H1 (cell line): Measurements from ENCODE around the gene PVALB. TPM values are rescaled to one million over a fixed set of nuclear protein-coding genes. Genes with fewer than 3 reads are reported as not detected.

Source experiments
- CTCF ChIA-PET: fragments of 300-600 bp; sonication (Branson Sonifier 250); formaldehyde crosslinking; loops from one replicate; lab custom pipeline; 2021; ENCODE audit not compliant: partially characterized antibody; lab: Charles Lee
- POLR2A ChIA-PET: fragments of 300-600 bp; sonication (Branson Sonifier 250); formaldehyde crosslinking; loops from one replicate; lab custom pipeline; 2021; ENCODE audit warnings: inconsistent platforms; ENCODE audit not compliant: partially characterized antibody; lab: Charles Lee
- DNase-seq, 2 experiments: peaks; one replicate each; pipeline versions ENCODE4 v3.0.0 to v3.0.0-alpha.2; 2010 to 2022; ENCODE audit warnings: low spot score in 2 of 2, low read depth in 1 of 2, mixed read lengths in 1 of 2
- FAIRE-seq: peaks from 2 replicates; lab custom pipeline; 2011; peaks lifted over from hg19 to GRCh38; lab: Jason Lieb, UNC
- H2AFZ ChIP-seq: 2 replicates; pipeline ENCODE4 v1.8.1; 2012; ENCODE audit warnings: low read length, inconsistent platforms
- H2AK5ac ChIP-seq: 2 replicates; pipeline ENCODE4 v1.6.1; 2013; ENCODE audit warnings: low read depth, low read length
- H2BK120ac ChIP-seq: replicated peaks from 2 replicates; pipeline ENCODE3; 2013; ENCODE audit warnings: low read depth, low read length, inconsistent platforms
- H2BK12ac ChIP-seq: 2 replicates; pipeline ENCODE4 v1.6.1; 2013; ENCODE audit warnings: low read depth, low read length
- H2BK15ac ChIP-seq: 2 replicates; pipeline ENCODE4 v1.6.1; 2013; ENCODE audit warnings: low read length
- H2BK20ac ChIP-seq: 2 replicates; pipeline ENCODE4 v1.6.1; 2013; ENCODE audit warnings: low read length
- H2BK5ac ChIP-seq: 2 replicates; pipeline ENCODE4 v1.6.1; 2013; ENCODE audit warnings: low read depth, low read length
- H3K14ac ChIP-seq: 2 replicates; pipeline ENCODE4 v1.6.1; 2013; ENCODE audit warnings: inconsistent platforms; ENCODE audit not compliant: insufficient read length
- H3K18ac ChIP-seq: 2 replicates; pipeline ENCODE4 v1.6.1; 2013; ENCODE audit warnings: low read length; ENCODE audit errors: extremely low read depth
- H3K23ac ChIP-seq: 2 replicates; pipeline ENCODE4 v1.6.1; 2013; ENCODE audit warnings: inconsistent platforms; ENCODE audit not compliant: insufficient read length
- H3K23me2 ChIP-seq: 2 replicates; pipeline ENCODE4 v1.6.1; 2013; ENCODE audit warnings: low read depth, low read length
- H3K27ac ChIP-seq: 2 replicates; pipeline ENCODE4 v1.6.1; 2011; ENCODE audit warnings: low read depth, low read length, inconsistent platforms
- H3K27me3 ChIP-seq, 4 experiments: replicated peaks in 1 of 4; 1 replicate in 1 of 4; 2 replicates in 3 of 4; pipeline versions ENCODE4 v1.6.1 to v1.8.1; 2011 to 2013; ENCODE audit warnings: low read length in 3 of 4, mild to moderate bottlenecking in 3 of 4, inconsistent platforms in 2 of 4, mixed read lengths in 2 of 4, moderate library complexity in 1 of 4; ENCODE audit not compliant: control insufficient read depth in 3 of 4, insufficient read depth in 3 of 4; ENCODE audit errors: extremely low read depth in 1 of 4
- H3K36me3 ChIP-seq, 4 experiments: 2 replicates each; pipeline versions ENCODE4 v1.6.1 to v1.8.1; 2011 to 2013; ENCODE audit warnings: mild to moderate bottlenecking in 4 of 4, low read length in 3 of 4, moderate library complexity in 2 of 4, control low read depth in 1 of 4, inconsistent platforms in 1 of 4; ENCODE audit not compliant: insufficient read depth in 4 of 4, control insufficient read depth in 2 of 4
- H3K4ac ChIP-seq: replicated peaks from 2 replicates; pipeline ENCODE3; 2013; ENCODE audit warnings: low read length, low read depth, mixed read lengths, inconsistent platforms; ENCODE audit not compliant: insufficient read length
- H3K4me1 ChIP-seq, 4 experiments: replicated peaks in 1 of 4; 1 replicate in 1 of 4; 2 replicates in 3 of 4; pipeline versions ENCODE4 v1.6.1 to v1.8.1; 2011 to 2013; ENCODE audit warnings: low read length in 3 of 4, inconsistent platforms in 2 of 4, mixed read lengths in 1 of 4; ENCODE audit not compliant: insufficient read depth in 4 of 4, control insufficient read depth in 3 of 4
- H3K4me2 ChIP-seq, 2 experiments: 2 replicates each; pipeline versions ENCODE4 v1.6.1 to v1.8.1; 2011 to 2013; ENCODE audit warnings: low read depth in 2 of 2, low read length in 2 of 2, control low read depth in 1 of 2, inconsistent platforms in 1 of 2, mild to moderate bottlenecking in 1 of 2; ENCODE audit not compliant: insufficient read depth in 1 of 2
- H3K4me3 ChIP-seq, 4 experiments: fragments of 200-600, 300-600 bp in 1 of 4; sonication (generic), shearing (Covaris generic), sonication (Bioruptor Twin) in 1 of 4; 2 replicates each; pipeline versions ENCODE4 v1.5.1 to v1.8.1; 2011 to 2016; ENCODE audit warnings: low read length in 4 of 4, low read depth in 3 of 4, control low read depth in 2 of 4, inconsistent platforms in 2 of 4, mild to moderate bottlenecking in 2 of 4, mixed read lengths in 1 of 4, moderate library complexity in 1 of 4; ENCODE audit not compliant: insufficient read depth in 2 of 4; ENCODE audit errors: extremely low read depth in 1 of 4
- H3K56ac ChIP-seq: replicated peaks from 2 replicates; pipeline ENCODE3; 2013; ENCODE audit warnings: low read depth, mild to moderate bottlenecking, mixed read lengths, low read length, inconsistent platforms; ENCODE audit not compliant: insufficient read length
- H3K79me1 ChIP-seq: 2 replicates; pipeline ENCODE4 v1.6.1; 2013; ENCODE audit warnings: low read depth, low read length, control low read depth
- H3K79me2 ChIP-seq, 2 experiments: 2 replicates each; pipeline versions ENCODE4 v1.6.1 to v1.8.1; 2012 to 2013; ENCODE audit warnings: low read length in 2 of 2, mild to moderate bottlenecking in 2 of 2, inconsistent platforms in 1 of 2; ENCODE audit not compliant: insufficient read depth in 2 of 2, control insufficient read depth in 1 of 2
- H3K9ac ChIP-seq, 4 experiments: replicated peaks in 1 of 4; 1 replicate in 1 of 4; 2 replicates in 3 of 4; pipeline versions ENCODE4 v1.6.1 to v1.8.1; 2011 to 2013; ENCODE audit warnings: low read depth in 3 of 4, low read length in 3 of 4, control low read depth in 2 of 4, mild to moderate bottlenecking in 2 of 4, moderate library complexity in 2 of 4, inconsistent platforms in 1 of 4; ENCODE audit errors: extremely low read depth in 1 of 4
- H3K9me3 ChIP-seq, 2 experiments: 2 replicates each; pipeline versions ENCODE4 v1.6.1 to v1.8.1; 2012 to 2013; ENCODE audit warnings: mild to moderate bottlenecking in 2 of 2, moderate library complexity in 2 of 2, control low read depth in 1 of 2, inconsistent platforms in 1 of 2, low read depth in 1 of 2, low read length in 1 of 2, mixed read lengths in 1 of 2; ENCODE audit not compliant: insufficient read depth in 2 of 2
- H4K20me1 ChIP-seq, 2 experiments: replicated peaks in 1 of 2; 2 replicates each; pipeline versions ENCODE3 to v1.8.1; 2011 to 2013; ENCODE audit warnings: inconsistent platforms in 2 of 2, low read length in 2 of 2, mild to moderate bottlenecking in 1 of 2; ENCODE audit not compliant: insufficient read depth in 2 of 2, control insufficient read depth in 1 of 2
- H4K5ac ChIP-seq: 2 replicates; pipeline ENCODE4 v1.6.1; 2013; ENCODE audit warnings: low read length, low read depth, mixed read lengths, inconsistent platforms; ENCODE audit not compliant: insufficient read length
- H4K8ac ChIP-seq: 2 replicates; pipeline ENCODE4 v1.8.0; 2013; ENCODE audit warnings: mild to moderate bottlenecking, moderate library complexity, low read length, inconsistent platforms; ENCODE audit not compliant: insufficient read depth; ENCODE audit errors: extremely low read depth
- H4K91ac ChIP-seq: replicated peaks from 2 replicates; pipeline ENCODE3; 2013; ENCODE audit warnings: low read length, mixed read lengths, inconsistent platforms; ENCODE audit not compliant: insufficient read length
- ATF3 ChIP-seq: IDR thresholded peaks from 2 replicates; pipeline ENCODE4 v1.6.1; 2011; ENCODE audit warnings: low read depth, mild to moderate bottlenecking, low read length; ENCODE audit not compliant: insufficient read depth
- JUN ChIP-seq: IDR thresholded peaks from 2 replicates; pipeline ENCODE4 v1.6.1; 2011; ENCODE audit warnings: low read depth, mild to moderate bottlenecking, improper control_type of control experiment, low read length
- MAFK ChIP-seq: IDR thresholded peaks from 2 replicates; pipeline ENCODE4 v1.6.1; 2012; ENCODE audit warnings: low read depth, mild to moderate bottlenecking, improper control_type of control experiment, low read length
- POLR2A ChIP-seq, 2 experiments: IDR thresholded peaks; 1 replicate in 1 of 2; 2 replicates in 1 of 2; pipeline ENCODE4 v1.6.1; 2011; ENCODE audit warnings: low read depth in 2 of 2, low read length in 2 of 2, mild to moderate bottlenecking in 2 of 2; ENCODE audit errors: control extremely low read depth in 1 of 2
- RNF2 ChIP-seq: fragments of 200-900, 300-1000 bp; sonication (generic); IDR thresholded peaks from 2 replicates; pipeline ENCODE4 v1.7.1; 2016; ENCODE audit warnings: borderline replicate concordance, low read depth, mild to moderate bottlenecking, antibody characterized with exemption, low read length; ENCODE audit not compliant: poor library complexity, severe bottlenecking; ENCODE audit errors: missing control alignments
- SAP30 ChIP-seq: fragments of 300-600 bp; sonication (generic); IDR thresholded peaks from 2 replicates; pipeline ENCODE4 v1.7.1; 2012; ENCODE audit warnings: low read length, moderate library complexity, mild to moderate bottlenecking, inconsistent platforms; ENCODE audit not compliant: insufficient read depth, insufficient replicate concordance
- SIRT6 ChIP-seq: IDR thresholded peaks from one replicate; pipeline ENCODE4 v1.7.1; 2012; ENCODE audit warnings: low read length, inconsistent platforms
- SIX5 ChIP-seq: IDR thresholded peaks from 2 replicates; pipeline ENCODE4 v1.6.1; 2011; ENCODE audit warnings: mild to moderate bottlenecking, low read depth, low read length
- TAF7 ChIP-seq: optimal IDR thresholded peaks from 2 replicates; pipeline ENCODE3; 2011; ENCODE audit warnings: low read depth, mild to moderate bottlenecking, inconsistent platforms, low read length, moderate library complexity, borderline replicate concordance
- TCF12 ChIP-seq: IDR thresholded peaks from 2 replicates; pipeline ENCODE4 v1.6.1; 2011; ENCODE audit warnings: low read depth, mild to moderate bottlenecking, low read length
- YY1 ChIP-seq: IDR thresholded peaks from 2 replicates; pipeline ENCODE4 v1.6.1; 2011; ENCODE audit warnings: low read depth, mild to moderate bottlenecking, low read length
- ZNF274 ChIP-seq: IDR thresholded peaks from 2 replicates; pipeline ENCODE4 v1.7.0; 2012; ENCODE audit warnings: low read length, borderline replicate concordance; ENCODE audit errors: extremely low read depth
- WGBS, 2 experiments: shearing (Covaris generic) in 1 of 2; methylation state at CpG; one replicate each; pipeline versions ENCODE4 v1.1.6 to v1.1.7; 2013 to 2015; ENCODE audit warnings: low lambda C conversion rate in 2 of 2, mixed read lengths in 2 of 2, inconsistent platforms in 1 of 2, low coverage in 1 of 2, missing lambda C conversion rate in 1 of 2; ENCODE audit not compliant: insufficient replicate concordance in 2 of 2, insufficient coverage in 1 of 2, insufficient read length in 1 of 2; ENCODE audit errors: extremely low coverage in 1 of 2, missing lambda C conversion rate in 1 of 2; 5-methylcytosine and 5-hydroxymethylcytosine counted together
- polyA plus RNA-seq, 7 experiments: library from polyadenylated mRNA; depleted of rRNA in 3 of 7; stranded (reverse) in 5 of 7; unstranded in 2 of 7; fragments of >200 nt in 5 of 7; fragments of 200-250 nt in 2 of 7; gene quantifications; 1 replicate in 5 of 7; 2 replicates in 1 of 7; 4 replicates in 1 of 7; pipeline versions ENCODE4 v1.2.1 to v1.2.3, GENCODE V29; 2011 to 2013; ENCODE audit warnings: missing spikeins in 2 of 7, mixed read lengths in 2 of 7
- total RNA-seq: library from RNA; stranded (reverse); fragmentation: NEBNext Ultra II Directional; extraction: Animal tissue kit (Norgen Biotek cat#: 25700); gene quantifications from 2 replicates; pipeline ENCODE4 v1.2.1, GENCODE V29; 2021

The PVALB gene
- total and polyA plus RNA-seq, 2 of the 8 experiments (the other 6 are each of a cell fraction or from before 2014, with no cell fraction given), result 1.7 to 5.4 TPM

GRCh38 chr22:36767035-36767775, 49.6 kb downstream of the PVALB start:
- Histone ChIP-seq H4K8ac (no peak overlapping the region), H3K14ac (no peak overlapping the region), H3K79me2 (no peaks in the 10 kb centered on the region), H3K56ac (no peak overlapping the region), H4K20me1 (peaks cover 3 to 4% of the 10 kb centered on the region in 2 experiments), H3K79me1 (no peaks in the 10 kb centered on the region), H2BK120ac (no peak overlapping the region), H3K9me3 (no peaks in the 10 kb centered on the region), H3K18ac (no peak overlapping the region), H2BK15ac (no peak overlapping the region), H4K91ac (no peak overlapping the region), H2BK20ac (no peak overlapping the region), H3K27me3 (no peaks in the 10 kb centered on the region), H3K9ac (no peak overlapping the region), H2AFZ (no peak overlapping the region), H2AK5ac (no peak overlapping the region), H3K23me2 (no peaks in the 10 kb centered on the region), H4K5ac (no peak overlapping the region), H2BK12ac (no peak overlapping the region), H3K27ac (no peak overlapping the region), H3K4me1 (no peaks in the 10 kb centered on the region), H3K23ac (no peak overlapping the region), H3K36me3 (peaks cover 3 to 20% (median 10%) of the 10 kb centered on the region in 4 experiments; a peak in 5 of 8 replicates), H3K4me2 (no peak overlapping the region), H3K4me3 (no peak overlapping the region), H2BK5ac (no peak overlapping the region; the same call in 1 of the 2 replicates), H3K4ac (no peak overlapping the region)
- CTCF ChIA-PET, result interaction anchor here (0.9 to 4.6 kb wide), 4 partner anchors 9 to 89 kb away, joined by 3 to 39 read pairs (median 4); partner anchors contain the start of gene IFT27
- FAIRE-seq (no peak), DNase-seq (no peak)
- POLR2A ChIA-PET, result interaction anchor here (1.0 kb wide), 1 partner anchor 39 kb away, joined by 3 read pairs; no protein-coding TSS in a partner anchor
- WGBS, 2 experiments, result 84% methylated on average over 8 of the region's 10 CpGs; no CpG with 5 or more reads in 1 of the 2 experiments
- TF ChIP-seq POLR2A (IDR thresholded peaks at IDR 0.05; ENCODE audit: control extremely low read depth in 1 of 2, low read depth in 2 of 2, low read length in 2 of 2) (no peak), TAF7 (no peak), MAFK (no peak), ZNF274 (no peak), SIX5 (no peak), RNF2 (no peak), JUN (no peak), TCF12 (no peak), ATF3 (no peak), SIRT6 (no peak), YY1 (no peak), SAP30 (no peak)
